ENCODE results near the gene SHQ1. TPM values are rescaled to one million over a fixed set of nuclear protein-coding genes. Genes with fewer than 3 reads are reported as not detected.
A peak's percentile ranks its signal among the peaks of the same experiment; 100 is the strongest.

Gene SHQ1
- total RNA-seq, 4 donors from 2014 or later: 11.0 to 105 (median 13.4) TPM

GRCh38 chr3:72829701-72830100 lies 18.5 kb downstream of the SHQ1 start:
- no peaks in the 10 kb centered on the region for H3K9me3 ChIP-seq
- no peaks in the 10 kb centered on the region for H3K4me1 ChIP-seq
- TF ChIP-seq CTCF (IDR thresholded peaks at IDR 0.05) (no peak), POLR2A (IDR thresholded peaks at IDR 0.05) (no peak)
- H3K4me3 ChIP-seq: no peak overlapping the region
- no peak for DNase-seq
- H3K36me3 ChIP-seq: peaks cover 0 to 7% (median 0%) of the 10 kb centered on the region in 3 donors
- no peaks in the 10 kb centered on the region for H3K27me3 ChIP-seq
- no peak overlapping the region for H3K27ac ChIP-seq

GRCh38 chr3:72821161-72821781 lies 27.0 kb downstream of the SHQ1 start:
- TF ChIP-seq POLR2A (IDR thresholded peaks at IDR 0.05): no peak
- Histone ChIP-seq H3K4me3 (peak overlapping the region in 2 of 4 donors; percentile 23 to 32), H3K36me3 (no peaks in the 10 kb centered on the region), H3K9me3 (no peaks in the 10 kb centered on the region), H3K27ac (peak overlapping the region in 3 of 4 donors; percentile 60 to 82 (median 70)), H3K4me1 (peaks cover 0 to 31% (median 1%) of the 10 kb centered on the region in 4 donors), H3K27me3 (no peaks in the 10 kb centered on the region)
- DNase-seq: peak in 2 of 3 donors; percentile 54 to 77

GRCh38 chr3:72820415-72820814 lies 27.8 kb downstream of the SHQ1 start:
- TF ChIP-seq POLR2A (IDR thresholded peaks at IDR 0.05) (no peak), CTCF (IDR thresholded peaks at IDR 0.05) (peak in 1 of 6 experiments; percentile 4)
- Histone ChIP-seq H3K9me3 (no peaks in the 10 kb centered on the region), H3K27ac (peak overlapping the region in 3 of 4 donors; percentile 60 to 82 (median 70)), H3K27me3 (no peaks in the 10 kb centered on the region), H3K4me3 (peak overlapping the region in 1 of 4 donors; percentile 17), H3K36me3 (no peaks in the 10 kb centered on the region), H3K4me1 (peaks cover 0 to 31% (median 1%) of the 10 kb centered on the region in 4 donors)
- DNase-seq: no peak

- Histone ChIP-seq H3K9me3 (no peaks in the 10 kb centered on the region), H3K27me3 (no peaks in the 10 kb centered on the region), H3K27ac (no peak overlapping the region), H3K4me3 (no peak overlapping the region), H3K36me3 (no peaks in the 10 kb centered on the region), H3K4me1 (peaks cover 0 to 31% (median 1%) of the 10 kb centered on the region in 4 donors)
- TF ChIP-seq POLR2A (IDR thresholded peaks at IDR 0.05) (no peak), CTCF (IDR thresholded peaks at IDR 0.05) (no peak)
- no peak for DNase-seq
Measured at GRCh38 chr3:72818905-72819304, 29.3 kb downstream of the SHQ1 start.

- no peak overlapping the region for H3K4me3 ChIP-seq
- no peak for DNase-seq
- H3K27me3 ChIP-seq: no peaks in the 10 kb centered on the region
- H3K27ac ChIP-seq: no peak overlapping the region
- no peaks in the 10 kb centered on the region for H3K36me3 ChIP-seq
- peaks cover 0 to 31% (median 1%) of the 10 kb centered on the region in 4 donors for H3K4me1 ChIP-seq
- peak in 4 of 6 experiments; percentile 30 to 57 (median 47) for TF ChIP-seq CTCF (IDR thresholded peaks at IDR 0.05)
- no peak for TF ChIP-seq POLR2A (IDR thresholded peaks at IDR 0.05)
- no peaks in the 10 kb centered on the region for H3K9me3 ChIP-seq
Measured at GRCh38 chr3:72818092-72818773, 30.0 kb downstream of the SHQ1 start.

- Histone ChIP-seq H3K27me3 (no peaks in the 10 kb centered on the region), H3K4me3 (no peak overlapping the region), H3K27ac (no peak overlapping the region), H3K4me1 (peaks cover 0 to 21% (median 1%) of the 10 kb centered on the region in 4 donors), H3K36me3 (no peaks in the 10 kb centered on the region), H3K9me3 (no peaks in the 10 kb centered on the region)
- no peak for DNase-seq
- TF ChIP-seq CTCF (IDR thresholded peaks at IDR 0.05) (no peak), POLR2A (IDR thresholded peaks at IDR 0.05) (no peak)
Measured at GRCh38 chr3:72816862-72817355, 31.3 kb downstream of the SHQ1 start.
